Left kidney (tissue), 2 donors: ENCODE data around the gene PODN. TPM values are rescaled to one million over a fixed set of nuclear protein-coding genes. Genes with fewer than 3 reads are reported as not detected.

Experiments
- DNase-seq: peaks from one replicate; pipeline ENCODE4 v3.0.0-alpha.2; 2013
- polyA plus RNA-seq: library from polyadenylated mRNA; unstranded; fragments of 120-200 nt; gene quantifications from one replicate; pipeline ENCODE4 v1.2.1, GENCODE V29; 2013; ENCODE audit not compliant: insufficient read length

PODN gene
- polyA plus RNA-seq, 1 donor: 2.0 TPM

- no peak for DNase-seq
These were observed 10.3 kb upstream of the PODN start for GRCh38 chr1:53051676-53052075.

GRCh38 chr1:53057127-53057526 is 4.9 kb upstream of the PODN start:
- no peak for DNase-seq

GRCh38 chr1:53060579-53060978 is 1.4 kb upstream of the PODN start:
- no peak for DNase-seq

- DNase-seq: no peak
These were observed 722 bp upstream of the PODN start for GRCh38 chr1:53061123-53061858.

- DNase-seq: no peak
These were observed 937 bp downstream of the PODN start for GRCh38 chr1:53062708-53063591.

GRCh38 chr1:53063744-53064515 is 1.9 kb downstream of the PODN start:
- DNase-seq: no peak

- no peak for DNase-seq
These were observed 3.4 kb downstream of the PODN start for GRCh38 chr1:53065391-53065790.

- DNase-seq: no peak
These were observed 4.5 kb downstream of the PODN start for GRCh38 chr1:53066488-53066887.

- no peak for DNase-seq
These were observed 5.1 kb downstream of the PODN start for GRCh38 chr1:53066891-53067738.

GRCh38 chr1:53067886-53068285 is 5.9 kb downstream of the PODN start:
- DNase-seq: no peak

GRCh38 chr1:53068314-53069099 is 6.5 kb downstream of the PODN start:
- no peak for DNase-seq

- no peak for DNase-seq
These were observed 7.3 kb downstream of the PODN start for GRCh38 chr1:53069265-53069662.

- DNase-seq: no peak
These were observed 7.8 kb downstream of the PODN start for GRCh38 chr1:53069663-53070327.

- DNase-seq: no peak
These were observed 8.6 kb downstream of the PODN start for GRCh38 chr1:53070621-53071020.

GRCh38 chr1:53071167-53071865 is 9.3 kb downstream of the PODN start:
- DNase-seq: no peak

- DNase-seq: no peak
These were observed 9.9 kb downstream of the PODN start for GRCh38 chr1:53071915-53072314.

- no peak for DNase-seq
These were observed 11.3 kb downstream of the PODN start for GRCh38 chr1:53073287-53073686.

GRCh38 chr1:53073868-53074311 is 11.9 kb downstream of the PODN start:
- DNase-seq: no peak
